HL-60 (cell line): Measurements from ENCODE around the gene KRTAP9-9.
"Not testable (repeated sequence)": the region's sequence is repeated elsewhere in the genome, so short reads cannot be mapped to it uniquely, and the experiment has no call there.

Source experiments
- GABPA ChIP-seq: IDR thresholded peaks from 2 replicates; pipeline ENCODE4 v1.6.1; 2012; ENCODE audit warnings: low read depth
- TF ChIP-seq, protein P1 (sequence below): IDR thresholded peaks from one replicate; pipeline ENCODE4 v1.5.1; 2011; ENCODE audit warnings: low read length, control low read depth, inconsistent platforms; ENCODE audit not compliant: insufficient read depth

DNA sequence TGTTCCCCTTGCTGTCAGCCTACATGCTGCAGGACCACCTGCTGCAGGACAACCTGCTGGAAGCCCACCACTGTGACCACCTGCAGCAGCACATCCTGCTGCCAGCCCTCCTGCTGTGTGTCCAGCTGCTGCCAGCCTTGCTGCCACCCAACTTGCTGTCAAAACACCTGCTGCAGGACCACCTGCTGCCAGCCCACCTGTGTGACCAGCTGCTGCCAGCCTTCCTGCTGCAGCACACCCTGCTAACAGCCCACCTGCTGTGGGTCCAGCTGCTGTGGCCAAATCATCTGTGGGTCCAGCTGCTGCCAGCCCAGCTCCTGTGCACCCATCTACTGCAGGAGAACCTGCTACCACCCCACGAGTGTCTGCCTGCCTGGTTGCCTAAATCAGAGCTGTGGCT, 16.1 kb downstream of the KRTAP9-9 start:
- TF ChIP-seq, protein P1, sequence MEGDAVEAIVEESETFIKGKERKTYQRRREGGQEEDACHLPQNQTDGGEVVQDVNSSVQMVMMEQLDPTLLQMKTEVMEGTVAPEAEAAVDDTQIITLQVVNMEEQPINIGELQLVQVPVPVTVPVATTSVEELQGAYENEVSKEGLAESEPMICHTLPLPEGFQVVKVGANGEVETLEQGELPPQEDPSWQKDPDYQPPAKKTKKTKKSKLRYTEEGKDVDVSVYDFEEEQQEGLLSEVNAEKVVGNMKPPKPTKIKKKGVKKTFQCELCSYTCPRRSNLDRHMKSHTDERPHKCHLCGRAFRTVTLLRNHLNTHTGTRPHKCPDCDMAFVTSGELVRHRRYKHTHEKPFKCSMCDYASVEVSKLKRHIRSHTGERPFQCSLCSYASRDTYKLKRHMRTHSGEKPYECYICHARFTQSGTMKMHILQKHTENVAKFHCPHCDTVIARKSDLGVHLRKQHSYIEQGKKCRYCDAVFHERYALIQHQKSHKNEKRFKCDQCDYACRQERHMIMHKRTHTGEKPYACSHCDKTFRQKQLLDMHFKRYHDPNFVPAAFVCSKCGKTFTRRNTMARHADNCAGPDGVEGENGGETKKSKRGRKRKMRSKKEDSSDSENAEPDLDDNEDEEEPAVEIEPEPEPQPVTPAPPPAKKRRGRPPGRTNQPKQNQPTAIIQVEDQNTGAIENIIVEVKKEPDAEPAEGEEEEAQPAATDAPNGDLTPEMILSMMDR = not testable (repeated sequence)
- TF ChIP-seq GABPA = not testable (repeated sequence)
